Measurements from ENCODE around the gene PARP14.

GRCh38 chr3:122772827-122773226 is 92.2 kb downstream of the PARP14 start:
- TF ChIP-seq, protein P1, sequence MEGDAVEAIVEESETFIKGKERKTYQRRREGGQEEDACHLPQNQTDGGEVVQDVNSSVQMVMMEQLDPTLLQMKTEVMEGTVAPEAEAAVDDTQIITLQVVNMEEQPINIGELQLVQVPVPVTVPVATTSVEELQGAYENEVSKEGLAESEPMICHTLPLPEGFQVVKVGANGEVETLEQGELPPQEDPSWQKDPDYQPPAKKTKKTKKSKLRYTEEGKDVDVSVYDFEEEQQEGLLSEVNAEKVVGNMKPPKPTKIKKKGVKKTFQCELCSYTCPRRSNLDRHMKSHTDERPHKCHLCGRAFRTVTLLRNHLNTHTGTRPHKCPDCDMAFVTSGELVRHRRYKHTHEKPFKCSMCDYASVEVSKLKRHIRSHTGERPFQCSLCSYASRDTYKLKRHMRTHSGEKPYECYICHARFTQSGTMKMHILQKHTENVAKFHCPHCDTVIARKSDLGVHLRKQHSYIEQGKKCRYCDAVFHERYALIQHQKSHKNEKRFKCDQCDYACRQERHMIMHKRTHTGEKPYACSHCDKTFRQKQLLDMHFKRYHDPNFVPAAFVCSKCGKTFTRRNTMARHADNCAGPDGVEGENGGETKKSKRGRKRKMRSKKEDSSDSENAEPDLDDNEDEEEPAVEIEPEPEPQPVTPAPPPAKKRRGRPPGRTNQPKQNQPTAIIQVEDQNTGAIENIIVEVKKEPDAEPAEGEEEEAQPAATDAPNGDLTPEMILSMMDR (IDR thresholded peaks at IDR 0.05) = no peak
- TF ChIP-seq POLR2AphosphoS5 (IDR thresholded peaks at IDR 0.05) (no peak), POLR2A (IDR thresholded peaks at IDR 0.05) (no peak)

Measured in breast epithelium (tissue), 3 donors.